HG03025 (cell line): Measurements from ENCODE around the gene IL4I1.
"Not testable (repeated sequence)": the region's sequence is repeated elsewhere in the genome, so short reads cannot be mapped to it uniquely, and the experiment has no call there.

Source experiments
- ATAC-seq: cut with Tn5 transposase; IDR thresholded peaks from one replicate; pipeline ENCODE4 v1.9.1; 2021; ENCODE audit warnings: mild to moderate bottlenecking, moderate library complexity; ENCODE audit not compliant: unreplicated experiment, low FRiP score

Gene IL4I1

GRCh38 chr19:49896863-49897621, at the start of gene IL4I1:
Gene IL4I1, minus strand, starts transcription at chr19:49896887. Its CDS starts 727 bp downstream, at chr19:49896160.
- ATAC-seq: no peak

- ATAC-seq: no peak
Measured at GRCh38 chr19:49946415-49946814, 49.7 kb upstream of the IL4I1 start.

GRCh38 chr19:49944567-49944966, 47.9 kb upstream of the IL4I1 start:
- not testable (repeated sequence) for ATAC-seq

- no peak for ATAC-seq
Measured at GRCh38 chr19:49940482-49940791, 43.8 kb upstream of the IL4I1 start.

- ATAC-seq: no peak
Measured at GRCh38 chr19:49939721-49940481, 43.2 kb upstream of the IL4I1 start.

GRCh38 chr19:49938662-49939061, 42.0 kb upstream of the IL4I1 start:
- no peak for ATAC-seq

- ATAC-seq: no peak
Measured at GRCh38 chr19:49937750-49938381, 41.2 kb upstream of the IL4I1 start.

GRCh38 chr19:49936549-49936948, 39.9 kb upstream of the IL4I1 start:
- ATAC-seq: no peak

- ATAC-seq: no peak
Measured at GRCh38 chr19:49933643-49934042, 37.0 kb upstream of the IL4I1 start.

- ATAC-seq: no peak
Measured at GRCh38 chr19:49932731-49933131, 36.0 kb upstream of the IL4I1 start.

- no peak for ATAC-seq
Measured at GRCh38 chr19:49932041-49932451, 35.4 kb upstream of the IL4I1 start.

- ATAC-seq: no peak
Measured at GRCh38 chr19:49931293-49932040, 34.8 kb upstream of the IL4I1 start.

GRCh38 chr19:49930483-49931011, 33.9 kb upstream of the IL4I1 start:
- no peak for ATAC-seq

GRCh38 chr19:49929611-49930482, 33.2 kb upstream of the IL4I1 start:
- ATAC-seq: peak; percentile 58

GRCh38 chr19:49929121-49929610, 32.5 kb upstream of the IL4I1 start, which contains the start of the genes ATF5 and NUP62:
Gene ATF5, plus strand, starts transcription at chr19:49929205. Its CDS starts 1,646 bp downstream, at chr19:49930851.
Gene NUP62, minus strand, starts transcription at chr19:49929504. Its CDS starts 19,697 bp downstream, at chr19:49909807.
- peak; percentile 48 for ATAC-seq

GRCh38 chr19:49927526-49928264, 31.0 kb upstream of the IL4I1 start:
- ATAC-seq: no peak

- ATAC-seq: no peak
Measured at GRCh38 chr19:49926515-49926914, 29.8 kb upstream of the IL4I1 start.

GRCh38 chr19:49925486-49925885, 28.8 kb upstream of the IL4I1 start:
- no peak for ATAC-seq

- not testable (repeated sequence) for ATAC-seq
Measured at GRCh38 chr19:49924881-49925210, 28.2 kb upstream of the IL4I1 start.
